ENCODE data around the gene ADARB2. TPM values are rescaled to one million over a fixed set of nuclear protein-coding genes. Genes with fewer than 3 reads are reported as not detected.

The ADARB2 gene
- total and polyA plus RNA-seq, 2 donors (not counting 1 experiment from before 2014, with no cell fraction given): not detected

GRCh38 chr10:1191752-1192151 is 545.6 kb downstream of the ADARB2 start:
- DNase-seq (ENCODE audit: low read depth in 2 of 2): no peak
- Histone ChIP-seq H3K9me3 (ENCODE audit: control insufficient read depth, insufficient read depth, low read depth, low read length) (no peaks in the 10 kb centered on the region), H3K4me1 (ENCODE audit: control insufficient read depth, extremely low read depth, insufficient read depth, low read length) (no peaks in the 10 kb centered on the region), H3K36me3 (ENCODE audit: control insufficient read depth, insufficient read depth, low read length) (no peaks in the 10 kb centered on the region), H3K27ac (ENCODE audit: insufficient read depth, low read length) (no peak overlapping the region), H3K9ac (ENCODE audit: insufficient read depth, low read length) (no peak overlapping the region), H3K4me3 (replicated peaks in 1 of 4; ENCODE audit: control extremely low read depth in 1 of 4, insufficient read depth in 1 of 4, low read depth in 3 of 4, low read length in 4 of 4) (no peak overlapping the region), H3K27me3 (ENCODE audit: control insufficient read depth, insufficient read depth, low read length) (no peaks in the 10 kb centered on the region), H3K79me2 (ENCODE audit: control insufficient read depth, insufficient read depth, low read length) (no peaks in the 10 kb centered on the region), H4K20me1 (ENCODE audit: control insufficient read depth, extremely low read depth, insufficient read depth, low read length) (no peaks in the 10 kb centered on the region), H2AFZ (ENCODE audit: low read length) (no peak overlapping the region), H3K4me2 (ENCODE audit: extremely low read depth, insufficient read depth, low read length) (no peak overlapping the region)
- TF ChIP-seq EZH2 (IDR thresholded peaks at IDR 0.05; ENCODE audit: low read length, missing control alignments): no peak
- TF ChIP-seq, protein P1, sequence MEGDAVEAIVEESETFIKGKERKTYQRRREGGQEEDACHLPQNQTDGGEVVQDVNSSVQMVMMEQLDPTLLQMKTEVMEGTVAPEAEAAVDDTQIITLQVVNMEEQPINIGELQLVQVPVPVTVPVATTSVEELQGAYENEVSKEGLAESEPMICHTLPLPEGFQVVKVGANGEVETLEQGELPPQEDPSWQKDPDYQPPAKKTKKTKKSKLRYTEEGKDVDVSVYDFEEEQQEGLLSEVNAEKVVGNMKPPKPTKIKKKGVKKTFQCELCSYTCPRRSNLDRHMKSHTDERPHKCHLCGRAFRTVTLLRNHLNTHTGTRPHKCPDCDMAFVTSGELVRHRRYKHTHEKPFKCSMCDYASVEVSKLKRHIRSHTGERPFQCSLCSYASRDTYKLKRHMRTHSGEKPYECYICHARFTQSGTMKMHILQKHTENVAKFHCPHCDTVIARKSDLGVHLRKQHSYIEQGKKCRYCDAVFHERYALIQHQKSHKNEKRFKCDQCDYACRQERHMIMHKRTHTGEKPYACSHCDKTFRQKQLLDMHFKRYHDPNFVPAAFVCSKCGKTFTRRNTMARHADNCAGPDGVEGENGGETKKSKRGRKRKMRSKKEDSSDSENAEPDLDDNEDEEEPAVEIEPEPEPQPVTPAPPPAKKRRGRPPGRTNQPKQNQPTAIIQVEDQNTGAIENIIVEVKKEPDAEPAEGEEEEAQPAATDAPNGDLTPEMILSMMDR (conservative IDR thresholded peaks at IDR 0.05 in 1 of 2, IDR thresholded peaks at IDR 0.05 in 1 of 2; ENCODE audit: low read depth in 1 of 2, low read length in 2 of 2): no peak

GRCh38 chr10:1190791-1191490 is 546.4 kb downstream of the ADARB2 start:
- Histone ChIP-seq H3K4me3 (replicated peaks in 1 of 4; ENCODE audit: control extremely low read depth in 1 of 4, insufficient read depth in 1 of 4, low read depth in 3 of 4, low read length in 4 of 4) (no peak overlapping the region), H3K27ac (ENCODE audit: insufficient read depth, low read length) (no peak overlapping the region), H3K9me3 (ENCODE audit: control insufficient read depth, insufficient read depth, low read depth, low read length) (no peaks in the 10 kb centered on the region), H3K4me1 (ENCODE audit: control insufficient read depth, extremely low read depth, insufficient read depth, low read length) (no peaks in the 10 kb centered on the region), H2AFZ (ENCODE audit: low read length) (no peak overlapping the region), H3K79me2 (ENCODE audit: control insufficient read depth, insufficient read depth, low read length) (no peaks in the 10 kb centered on the region), H3K4me2 (ENCODE audit: extremely low read depth, insufficient read depth, low read length) (no peak overlapping the region), H3K27me3 (ENCODE audit: control insufficient read depth, insufficient read depth, low read length) (no peaks in the 10 kb centered on the region), H3K9ac (ENCODE audit: insufficient read depth, low read length) (no peak overlapping the region), H3K36me3 (ENCODE audit: control insufficient read depth, insufficient read depth, low read length) (no peaks in the 10 kb centered on the region), H4K20me1 (ENCODE audit: control insufficient read depth, extremely low read depth, insufficient read depth, low read length) (no peaks in the 10 kb centered on the region)
- DNase-seq (ENCODE audit: low read depth in 2 of 2): no peak
- TF ChIP-seq, protein P1 (conservative IDR thresholded peaks at IDR 0.05 in 1 of 2, IDR thresholded peaks at IDR 0.05 in 1 of 2; ENCODE audit: low read depth in 1 of 2, low read length in 2 of 2): no peak
- no peak for TF ChIP-seq EZH2 (IDR thresholded peaks at IDR 0.05; ENCODE audit: low read length, missing control alignments)

DNA sequence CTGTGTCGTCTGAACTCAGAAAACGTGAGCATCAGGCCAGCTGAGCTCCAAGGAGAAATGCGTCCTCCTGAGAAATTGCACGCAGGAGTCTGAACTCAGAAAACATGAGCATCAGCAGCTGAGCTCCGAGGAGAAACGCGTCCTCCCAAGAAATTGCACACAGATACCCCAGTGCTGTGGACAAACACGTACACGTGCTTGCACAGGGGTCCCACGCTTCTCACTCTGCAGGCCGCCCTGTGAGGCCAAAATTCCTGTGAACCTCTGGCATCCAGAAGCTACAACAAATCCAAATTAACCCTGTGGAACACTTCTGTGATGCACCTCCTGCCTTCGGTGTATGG is 547.3 kb downstream of the ADARB2 start:
- Histone ChIP-seq H3K9ac (ENCODE audit: insufficient read depth, low read length) (no peak overlapping the region), H4K20me1 (ENCODE audit: control insufficient read depth, extremely low read depth, insufficient read depth, low read length) (no peaks in the 10 kb centered on the region), H3K36me3 (ENCODE audit: control insufficient read depth, insufficient read depth, low read length) (no peaks in the 10 kb centered on the region), H2AFZ (ENCODE audit: low read length) (no peak overlapping the region), H3K27me3 (ENCODE audit: control insufficient read depth, insufficient read depth, low read length) (no peaks in the 10 kb centered on the region), H3K27ac (ENCODE audit: insufficient read depth, low read length) (no peak overlapping the region), H3K4me3 (replicated peaks in 1 of 4; ENCODE audit: control extremely low read depth in 1 of 4, insufficient read depth in 1 of 4, low read depth in 3 of 4, low read length in 4 of 4) (no peak overlapping the region), H3K4me2 (ENCODE audit: extremely low read depth, insufficient read depth, low read length) (no peak overlapping the region), H3K79me2 (ENCODE audit: control insufficient read depth, insufficient read depth, low read length) (no peaks in the 10 kb centered on the region), H3K9me3 (ENCODE audit: control insufficient read depth, insufficient read depth, low read depth, low read length) (no peaks in the 10 kb centered on the region), H3K4me1 (ENCODE audit: control insufficient read depth, extremely low read depth, insufficient read depth, low read length) (no peaks in the 10 kb centered on the region)
- TF ChIP-seq, protein P1 (conservative IDR thresholded peaks at IDR 0.05 in 1 of 2, IDR thresholded peaks at IDR 0.05 in 1 of 2; ENCODE audit: low read depth in 1 of 2, low read length in 2 of 2): no peak
- TF ChIP-seq EZH2 (IDR thresholded peaks at IDR 0.05; ENCODE audit: low read length, missing control alignments): no peak
- no peak for DNase-seq (ENCODE audit: low read depth in 2 of 2)
